ENCODE results near the gene PPP1R17.

The PPP1R17 gene

DNA sequence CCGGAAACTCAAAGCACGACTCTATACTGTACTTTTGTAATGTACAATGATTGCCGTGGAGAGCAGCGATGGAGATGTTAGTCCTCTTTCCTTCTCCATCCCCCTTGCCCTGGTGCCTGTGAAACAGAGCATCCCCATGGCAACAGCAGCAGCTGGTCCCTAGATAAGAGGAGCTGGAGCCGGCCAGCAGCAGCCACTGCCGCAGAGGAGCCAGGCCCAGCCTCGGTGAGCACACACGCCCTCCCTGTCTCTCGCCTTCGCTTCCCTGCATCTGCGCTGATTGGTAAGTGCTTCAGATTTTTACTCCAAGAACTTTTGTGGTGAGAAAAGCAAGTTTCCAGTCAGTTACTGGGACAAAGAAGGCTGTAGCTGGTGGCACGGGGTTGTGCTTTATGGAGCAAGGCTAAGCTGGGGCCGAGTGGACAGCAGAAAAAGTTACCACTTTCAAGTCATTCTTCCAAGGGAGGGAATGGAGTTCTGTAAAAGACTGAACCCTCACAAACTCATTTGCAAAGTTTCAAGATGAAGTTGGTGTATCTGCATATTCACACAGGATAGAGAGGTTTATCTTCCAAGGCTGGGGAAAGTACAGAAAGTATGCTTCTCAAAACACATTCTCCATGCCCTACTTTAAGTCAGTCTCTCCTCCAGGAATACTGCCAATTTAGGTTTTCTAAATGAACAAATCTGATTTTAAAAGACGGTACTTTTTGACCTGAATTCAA lies at the start of gene PPP1R17:
TSS of gene PPP1R17 (plus strand) at position 192 of the 725 bp plus-strand sequence. CDS start 5,227 bp downstream, outside the sequence.
- DNase-seq (ENCODE audit: low spot score) = no peak
- FAIRE-seq = no peak

DNA sequence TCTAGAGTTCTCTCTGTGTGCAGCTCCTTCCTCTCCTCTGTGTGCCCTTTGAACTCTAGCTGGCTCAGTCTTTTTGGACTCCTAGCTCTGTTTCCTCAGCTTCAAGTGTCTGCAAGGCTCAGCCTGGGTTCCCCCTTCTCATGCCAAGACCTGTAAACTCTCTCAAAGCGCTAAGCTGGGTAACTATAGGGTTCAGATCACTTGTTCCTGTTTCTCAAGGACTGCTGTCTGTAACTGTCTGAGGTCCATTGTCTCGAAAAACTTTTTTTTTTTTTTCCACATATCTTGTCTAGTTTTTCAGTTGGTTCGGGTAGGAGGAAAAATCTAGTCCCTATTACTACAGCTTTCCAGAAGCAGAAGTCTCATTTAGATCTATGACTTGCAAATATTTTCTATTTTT lies 46.6 kb upstream of the PPP1R17 start:
- DNase-seq (ENCODE audit: low spot score) = no peak
- no peak for FAIRE-seq

DNA sequence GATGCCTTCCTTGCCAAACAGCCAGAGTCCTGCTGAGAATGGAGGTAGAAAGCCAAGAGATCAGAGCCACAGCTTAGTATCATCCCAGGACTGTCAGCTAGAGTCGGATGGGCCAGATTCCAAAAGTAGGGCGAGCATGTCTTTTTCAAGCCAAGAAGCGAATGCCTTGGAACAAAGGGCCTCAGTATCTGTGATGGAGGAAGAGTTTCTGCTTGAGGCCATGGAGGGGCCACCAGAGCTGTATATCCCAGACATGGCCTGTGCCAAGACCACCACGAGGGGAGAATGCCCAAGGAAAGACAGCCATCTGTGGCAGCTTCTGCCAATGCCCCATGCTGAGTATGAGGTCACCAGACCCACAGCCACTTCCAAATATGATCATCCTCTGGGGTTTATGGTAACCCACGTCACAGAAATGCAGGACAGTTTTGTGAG lies 44.3 kb upstream of the PPP1R17 start:
- DNase-seq (ENCODE audit: low spot score) = no peak
- FAIRE-seq = no peak

DNA sequence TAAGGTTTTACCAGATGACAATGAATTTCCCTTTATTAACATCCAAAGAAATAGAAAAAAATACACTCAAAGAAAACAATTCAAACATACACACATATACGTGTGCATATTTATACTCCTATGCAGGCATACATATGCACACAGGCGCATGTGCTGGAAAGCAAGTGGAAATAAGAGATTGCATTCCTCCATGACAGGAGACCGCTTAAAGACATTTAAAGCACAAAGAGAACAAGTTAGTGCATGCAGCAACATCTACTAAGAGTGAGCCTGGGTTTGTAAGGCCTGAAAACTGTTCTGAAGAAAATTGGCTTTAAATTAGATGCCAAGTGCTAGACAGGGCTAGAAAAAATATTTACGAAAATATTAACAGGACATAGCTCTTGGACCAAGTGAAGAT lies 40.1 kb upstream of the PPP1R17 start:
- DNase-seq (ENCODE audit: low spot score) (no peak), FAIRE-seq (no peak)

DNA sequence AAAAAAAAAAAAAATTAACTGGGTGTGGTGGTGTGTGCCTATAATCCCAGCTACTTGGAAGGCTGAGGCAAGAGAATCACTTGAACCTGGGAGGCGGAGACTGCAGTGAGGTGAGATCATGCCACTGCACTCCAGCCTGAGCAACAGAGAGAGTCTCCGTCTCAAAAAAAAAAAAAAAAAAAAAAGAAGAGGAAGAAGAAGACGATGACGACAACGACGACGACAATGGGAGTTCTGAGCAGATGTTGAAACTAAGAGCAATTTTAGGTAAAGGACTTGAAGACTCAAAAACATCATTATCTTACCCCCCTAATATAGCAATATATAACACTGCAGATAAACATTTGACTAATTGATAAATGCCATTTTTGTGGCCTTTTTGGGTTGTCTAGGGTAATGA lies 39.5 kb upstream of the PPP1R17 start:
- DNase-seq (ENCODE audit: low spot score) (no peak), FAIRE-seq (no peak)

DNA sequence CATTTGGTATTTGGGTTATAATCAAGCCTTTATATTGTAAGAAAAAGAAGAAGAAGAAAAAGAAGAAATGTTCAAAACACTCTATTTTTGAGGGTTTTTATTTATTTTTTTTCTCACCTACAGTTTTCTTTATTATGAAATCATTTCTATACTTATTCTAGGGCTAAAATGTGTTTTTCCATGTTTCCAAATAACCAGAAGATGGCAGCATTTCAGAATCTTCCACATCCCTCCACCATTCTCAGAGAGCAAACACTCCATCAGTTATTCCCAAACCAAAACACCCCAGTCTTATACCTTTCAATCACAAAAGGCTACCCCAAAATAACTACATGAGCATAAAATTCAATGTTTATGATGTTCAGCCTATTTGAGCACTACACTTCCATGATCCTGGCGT lies 38.7 kb upstream of the PPP1R17 start:
- DNase-seq (ENCODE audit: low spot score) (no peak), FAIRE-seq (no peak)

DNA sequence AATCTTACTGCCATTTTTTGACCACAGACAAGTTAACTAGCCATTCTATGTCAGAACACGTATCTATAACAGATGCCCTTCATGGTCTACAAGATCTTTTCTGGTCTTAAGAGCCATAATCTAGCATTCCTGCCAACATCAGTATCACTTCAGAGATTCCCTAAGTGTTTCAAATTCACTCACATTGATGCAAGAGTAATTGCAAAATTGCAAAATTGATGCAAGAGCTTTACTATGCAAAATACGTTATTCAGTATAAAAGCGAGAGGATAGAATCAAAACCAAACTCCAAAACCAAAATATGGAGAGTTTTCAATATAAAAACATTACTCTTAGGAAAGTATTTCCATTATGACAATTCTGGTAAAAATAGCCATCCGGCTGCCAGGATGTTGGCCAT lies 38.1 kb upstream of the PPP1R17 start:
- DNase-seq (ENCODE audit: low spot score) = no peak
- no peak for FAIRE-seq

DNA sequence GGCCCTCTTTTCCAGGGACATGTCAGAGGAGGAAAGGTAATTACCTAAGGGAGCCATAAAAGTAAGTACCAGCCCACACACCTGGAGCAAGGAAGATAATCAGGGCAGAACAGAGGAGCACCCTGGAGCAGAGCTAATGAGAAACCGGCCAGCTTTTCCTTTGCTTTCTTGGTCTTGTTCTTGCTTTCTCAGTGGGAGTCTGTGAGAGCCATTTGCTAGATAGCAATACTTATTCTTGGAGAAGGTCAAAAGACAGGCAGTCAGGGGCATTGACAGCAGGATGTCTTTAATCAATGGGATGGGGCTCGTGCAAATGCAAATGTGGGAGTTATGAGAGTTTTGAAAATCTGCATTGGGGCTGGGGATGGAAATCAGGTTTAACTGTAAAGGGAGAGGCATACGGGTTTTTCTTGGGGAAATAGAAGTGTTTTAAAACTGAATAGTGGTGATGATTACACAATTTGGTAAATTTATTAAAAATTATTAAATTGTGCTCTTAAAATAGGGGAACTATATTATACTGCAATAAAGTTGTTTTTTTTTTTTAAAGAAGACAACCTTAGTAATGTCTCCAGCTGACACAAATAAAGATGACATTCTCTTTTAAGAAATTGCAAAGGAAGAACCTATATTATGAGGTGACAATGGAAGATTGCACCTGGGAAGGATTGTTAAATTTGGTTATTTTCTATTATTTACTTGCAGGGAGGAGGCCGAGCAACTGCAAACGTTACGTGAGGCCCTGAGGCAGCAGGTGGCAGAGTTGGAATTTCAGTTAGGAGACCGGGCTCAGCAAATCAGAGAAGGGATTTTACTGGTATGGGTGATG lies 35.6 kb upstream of the PPP1R17 start:
- no peak for DNase-seq (ENCODE audit: low spot score)
- FAIRE-seq = no peak

DNA sequence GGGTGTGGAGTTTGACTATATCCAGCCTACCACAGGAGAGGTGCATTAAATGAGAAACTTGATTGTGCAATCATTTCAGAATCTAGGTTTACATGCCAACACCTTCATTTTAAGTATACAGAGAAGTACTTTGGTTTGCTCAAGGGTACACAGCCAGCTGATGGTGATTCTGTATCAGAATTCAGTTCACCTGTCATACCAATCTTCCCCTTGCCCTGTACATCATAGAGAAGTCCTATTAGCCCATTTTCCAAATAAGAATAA lies 35.0 kb upstream of the PPP1R17 start:
- no peak for FAIRE-seq
- DNase-seq (ENCODE audit: low spot score) = no peak

DNA sequence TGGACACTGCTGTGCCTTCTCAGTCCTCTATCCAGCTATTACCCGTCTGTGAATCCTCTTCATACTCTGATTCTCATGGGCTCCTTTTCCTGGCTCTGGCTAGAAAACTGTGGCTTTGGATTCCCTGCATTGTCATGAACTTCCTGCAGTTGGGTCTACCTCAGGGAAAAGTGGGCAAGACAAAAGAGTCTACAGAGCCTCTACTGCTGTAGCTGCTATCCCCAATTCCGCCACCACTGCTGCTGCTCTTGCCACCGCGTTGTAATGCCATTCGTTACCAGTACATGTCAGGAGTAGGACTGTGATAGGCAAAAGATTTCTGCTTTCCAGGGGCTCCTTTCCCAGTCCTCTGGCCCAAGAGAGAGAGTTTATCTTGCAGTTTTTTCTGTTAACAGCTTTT lies 23.9 kb upstream of the PPP1R17 start:
- no peak for DNase-seq (ENCODE audit: low spot score)
- no peak for FAIRE-seq

DNA sequence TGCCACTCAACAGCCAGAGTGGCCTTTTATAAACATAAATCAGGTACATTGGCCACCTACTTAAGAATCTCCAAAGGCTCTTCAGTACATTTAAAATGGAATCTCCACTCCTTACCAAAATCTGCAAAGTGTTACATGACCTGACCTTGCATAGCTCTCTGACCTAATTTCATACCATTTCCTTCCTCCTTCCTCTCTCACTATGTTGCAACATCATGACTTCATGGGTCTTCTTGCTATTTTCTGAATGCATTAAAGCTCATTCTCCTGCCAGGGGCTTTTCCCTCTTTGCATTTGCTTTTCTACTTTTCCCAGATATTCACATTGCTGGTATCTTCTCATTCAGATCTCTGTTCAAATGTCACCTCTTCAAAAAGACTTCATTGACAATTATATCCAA lies 22.1 kb upstream of the PPP1R17 start:
- FAIRE-seq (no peak), DNase-seq (ENCODE audit: low spot score) (no peak)

DNA sequence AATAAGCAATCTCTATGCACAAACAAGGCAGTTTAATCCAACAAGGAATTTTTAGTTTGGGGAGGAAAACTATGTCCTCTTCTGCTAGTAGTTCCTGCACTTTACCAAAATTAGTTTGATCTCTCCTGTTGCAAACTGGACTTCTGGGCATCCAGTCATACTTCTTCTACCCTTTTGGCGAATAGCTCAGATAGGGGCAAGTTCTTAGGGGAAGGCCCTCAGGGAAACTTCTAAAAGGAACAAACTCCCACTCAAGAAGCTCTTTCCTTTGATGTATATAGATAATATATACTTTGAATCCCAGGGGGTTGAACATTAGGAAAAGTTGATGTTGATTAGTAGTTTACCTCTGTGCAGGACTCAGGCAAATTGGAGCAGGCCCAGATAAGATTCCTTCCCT lies 21.5 kb upstream of the PPP1R17 start:
- no peak for FAIRE-seq
- no peak for DNase-seq (ENCODE audit: low spot score)

DNA sequence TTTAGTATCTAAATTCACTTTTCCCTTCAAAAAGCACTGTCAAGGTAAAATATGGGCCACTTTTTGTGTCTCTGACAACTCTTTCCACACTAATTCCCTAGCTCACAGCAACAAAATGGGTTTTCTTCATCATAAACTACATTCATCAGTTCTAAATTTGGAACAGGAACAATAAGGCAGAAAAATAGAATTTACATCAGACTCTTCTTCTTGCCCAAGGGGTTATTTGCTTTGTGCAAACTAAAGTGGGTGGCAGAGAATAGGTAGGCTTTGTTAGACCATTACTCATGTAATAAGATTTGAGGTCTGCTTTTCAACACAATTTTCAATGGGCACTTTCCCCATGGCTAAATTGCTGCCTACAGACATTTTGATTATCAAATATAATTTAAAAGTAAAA lies 17.6 kb upstream of the PPP1R17 start:
- DNase-seq (ENCODE audit: low spot score) = no peak
- FAIRE-seq = no peak

DNA sequence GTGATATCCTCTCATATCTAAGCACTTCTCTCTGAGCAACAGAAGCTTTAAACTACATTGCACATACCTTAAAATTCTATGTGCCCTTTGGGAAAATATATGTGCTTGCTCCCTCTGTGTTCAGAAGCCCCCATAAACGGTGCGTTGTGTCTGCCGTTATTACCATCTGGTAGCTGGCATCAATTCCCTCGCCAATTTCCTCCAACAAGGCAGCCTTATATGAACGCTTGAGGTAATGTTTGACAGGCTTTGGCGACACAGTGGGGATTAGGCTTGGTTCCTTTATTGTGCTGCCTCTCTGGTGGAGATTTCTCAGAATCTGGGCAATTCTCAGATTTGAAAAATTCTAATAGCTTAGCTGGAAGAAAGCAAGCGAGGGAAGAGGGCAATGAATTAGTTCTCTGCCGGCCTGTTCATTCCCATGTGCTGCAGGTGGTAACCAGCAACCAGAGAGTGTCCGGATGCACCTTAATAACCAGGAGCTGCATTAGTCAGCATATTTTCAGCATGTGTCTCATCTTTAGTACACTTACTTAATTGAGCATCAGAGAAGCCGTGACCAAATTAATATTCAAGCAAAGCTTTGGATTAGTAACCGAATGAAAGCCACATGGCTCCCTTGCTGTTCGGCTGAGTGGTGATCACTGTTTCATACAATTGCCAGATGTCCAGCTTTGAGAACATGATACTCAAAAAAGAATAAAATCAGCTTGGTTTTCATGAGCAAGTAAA lies 7.3 kb upstream of the PPP1R17 start:
- DNase-seq (ENCODE audit: low spot score) = no peak
- FAIRE-seq = no peak

DNA sequence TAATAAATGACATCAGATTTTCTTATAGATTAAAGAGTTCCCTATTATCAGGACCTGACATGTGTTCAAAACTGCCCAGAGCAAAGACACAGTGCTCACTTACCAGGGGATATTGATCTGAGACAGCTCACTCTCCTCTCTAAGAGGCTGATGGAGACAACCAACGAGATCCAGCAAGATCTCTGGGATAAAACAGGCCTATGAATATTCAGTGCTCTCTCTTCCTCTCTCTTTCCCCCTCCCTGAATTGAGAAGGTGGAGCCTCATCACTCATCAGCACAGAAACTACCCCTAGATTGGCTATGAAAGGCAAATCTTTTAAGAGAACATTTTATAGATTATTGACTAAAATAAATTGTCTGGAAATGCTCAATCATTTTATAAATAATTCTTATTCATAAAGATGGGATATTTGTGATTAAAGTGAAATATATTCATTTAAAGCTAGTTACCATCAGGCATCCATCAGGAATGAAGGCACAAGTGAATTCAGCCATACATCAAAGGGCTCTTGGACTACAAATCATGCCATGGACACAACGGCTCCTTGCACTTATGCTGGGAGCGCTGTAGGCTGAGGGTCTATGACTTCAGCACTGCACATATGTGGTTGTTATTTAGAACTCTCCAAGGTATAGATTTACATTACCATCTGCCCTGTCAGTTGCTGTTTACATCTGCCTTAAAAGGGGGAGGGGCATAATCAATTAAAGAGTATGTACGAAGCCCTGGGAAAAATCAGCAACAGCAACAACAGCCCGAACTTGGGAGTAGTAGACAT lies 3.4 kb upstream of the PPP1R17 start:
- FAIRE-seq (no peak), DNase-seq (ENCODE audit: low spot score) (no peak)

DNA sequence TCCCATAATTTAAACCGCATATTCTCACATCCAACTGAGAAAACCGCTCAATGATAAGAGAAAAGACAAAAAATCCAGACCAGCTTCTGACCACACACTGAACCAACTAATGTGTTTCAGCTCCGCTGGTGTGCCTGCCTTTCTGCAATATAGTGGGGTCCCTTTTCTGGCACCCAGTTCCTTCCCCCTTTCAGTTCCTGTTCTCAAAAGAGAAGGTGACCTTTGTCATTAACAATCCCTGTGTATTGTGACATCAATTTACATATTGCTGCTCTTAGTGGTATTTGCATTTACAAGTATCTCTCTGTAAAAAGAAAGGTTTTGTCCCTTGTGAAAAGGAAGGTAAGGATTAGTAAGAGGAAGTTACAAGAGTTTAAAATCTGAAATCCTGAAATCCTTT lies 1.4 kb downstream of the PPP1R17 start:
- DNase-seq (ENCODE audit: low spot score) = no peak
- no peak for FAIRE-seq

DNA sequence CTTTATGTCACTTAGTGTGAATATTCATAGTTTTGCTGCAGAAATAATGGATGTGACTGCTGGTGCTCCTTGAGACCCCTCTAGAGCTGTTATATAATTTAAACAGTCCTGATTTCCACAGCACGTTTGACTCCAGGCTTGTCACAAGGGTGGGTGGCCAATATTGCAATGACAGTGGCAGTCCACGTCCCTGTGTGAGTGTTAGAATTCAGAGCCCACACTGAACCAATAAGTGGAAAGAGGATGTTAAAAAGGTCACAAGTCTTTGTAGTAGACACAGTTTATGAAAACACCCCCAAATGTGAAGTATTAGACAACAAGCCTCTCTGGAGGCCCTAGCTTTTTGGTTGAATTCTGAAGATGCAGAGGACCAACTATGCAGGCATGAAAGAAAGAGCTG lies 2.0 kb downstream of the PPP1R17 start:
- DNase-seq (ENCODE audit: low spot score) (no peak), FAIRE-seq (no peak)

DNA sequence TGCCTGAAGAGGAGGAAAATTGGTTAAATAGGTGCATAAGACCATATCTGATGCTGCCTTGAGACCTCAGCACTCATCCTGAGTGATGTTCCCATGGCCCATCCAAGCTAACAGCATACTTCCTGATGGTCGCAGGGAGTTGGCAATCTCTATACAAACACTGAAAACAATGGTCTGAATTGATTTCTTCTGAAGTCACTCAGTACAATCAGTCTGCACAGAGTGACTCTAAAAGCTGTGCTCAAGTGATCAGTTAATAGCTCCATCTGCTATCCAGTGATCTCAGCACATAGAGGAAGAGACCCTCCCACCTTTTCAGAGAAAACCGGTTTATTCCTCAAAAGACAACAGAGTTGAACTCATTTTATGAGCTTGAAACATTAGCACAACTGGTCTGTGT lies 3.9 kb downstream of the PPP1R17 start:
- FAIRE-seq (no peak), DNase-seq (ENCODE audit: low spot score) (no peak)

DNA sequence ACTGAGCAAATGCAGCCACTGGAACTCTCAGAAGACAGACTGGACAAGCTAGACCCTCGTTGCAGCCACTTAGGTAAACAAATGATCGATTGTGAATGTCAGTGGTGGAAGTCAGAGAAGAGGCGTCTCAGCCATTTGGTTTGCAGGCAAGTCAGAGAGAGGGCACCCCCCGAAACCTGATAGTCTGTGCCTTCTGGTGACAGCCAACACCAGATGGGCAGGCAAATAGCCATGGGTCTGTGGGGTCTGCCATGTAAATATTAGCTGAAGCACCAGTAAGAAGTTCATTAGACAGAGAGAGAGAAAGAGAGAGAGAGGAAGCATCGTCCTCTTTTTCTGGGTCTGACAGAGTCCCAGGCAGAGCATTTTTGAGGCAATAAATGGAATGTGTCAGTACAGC lies 5.4 kb downstream of the PPP1R17 start:
- DNase-seq (ENCODE audit: low spot score) (no peak), FAIRE-seq (no peak)

DNA sequence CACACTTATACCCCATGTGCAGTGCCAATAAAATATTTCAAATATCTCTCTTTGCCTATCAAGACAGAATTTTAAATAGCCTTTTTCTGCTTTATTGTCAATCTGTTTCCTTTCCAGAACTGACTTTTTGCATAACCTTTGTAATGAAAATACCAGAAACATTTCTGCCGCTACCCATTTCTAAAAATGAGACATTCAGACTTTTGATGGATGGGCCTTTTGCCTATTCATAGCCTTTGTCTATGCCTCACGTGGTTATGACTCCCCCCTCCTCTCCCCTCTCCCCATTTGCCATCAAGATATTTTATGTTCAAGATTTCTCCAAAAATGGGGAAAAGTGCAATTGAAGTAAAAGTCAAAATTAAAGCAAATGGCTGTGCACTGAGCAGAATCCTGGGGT lies 5.9 kb downstream of the PPP1R17 start:
- no peak for DNase-seq (ENCODE audit: low spot score)
- FAIRE-seq = no peak

DNA sequence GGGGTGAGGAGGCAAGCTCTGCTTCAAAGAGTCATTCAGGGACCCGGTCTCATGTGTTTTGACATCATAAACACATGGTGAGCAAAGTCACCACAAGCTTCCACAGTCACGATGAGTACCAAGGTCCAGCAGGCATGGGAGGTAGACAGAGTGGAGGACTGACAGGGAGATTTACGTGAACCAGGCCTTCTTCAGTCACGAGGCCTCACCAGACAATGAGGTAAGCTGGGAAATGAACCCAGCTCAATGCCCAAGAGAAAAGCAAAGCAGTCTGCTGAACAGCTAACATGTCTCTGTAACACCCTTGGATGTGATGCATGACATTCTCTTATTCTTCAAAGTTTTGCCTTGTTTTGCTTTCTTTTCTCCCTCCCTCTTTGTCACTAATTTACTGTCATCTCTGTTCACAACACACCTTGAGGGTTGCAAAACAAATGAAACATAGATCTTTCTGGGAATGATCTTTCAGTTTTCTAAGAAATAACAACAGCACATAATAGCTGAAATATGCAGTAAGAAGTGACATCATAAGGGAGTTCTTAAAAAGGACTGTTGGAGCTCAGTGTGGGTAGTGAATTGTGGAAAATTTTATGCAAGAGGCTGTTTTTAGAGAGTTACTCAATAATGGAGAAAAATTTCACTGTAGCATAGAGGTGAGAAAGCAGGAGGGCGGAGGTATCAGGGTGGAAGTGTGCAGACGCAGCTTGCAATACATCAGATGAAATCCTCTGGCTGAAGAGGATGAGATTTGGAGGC lies 9.0 kb downstream of the PPP1R17 start:
- DNase-seq (ENCODE audit: low spot score) = no peak
- FAIRE-seq = no peak

Data from RCC 7860 (cell line).